Measurements from ENCODE around the gene NRIP3. TPM values are rescaled to one million over a fixed set of nuclear protein-coding genes. Genes with fewer than 3 reads are reported as not detected.

Gene NRIP3
- total and polyA plus RNA-seq, 3 donors from 2014 or later: 29.4 to 108 (median 55.1) TPM

GRCh38 chr11:9030601-9031000 is 26.8 kb upstream of the NRIP3 start:
- intact Hi-C loops (cut with DNase I; ENCODE audit: low total_unique reads): loop anchor here (10.0 kb wide), 1 partner anchor 54 kb away; no protein-coding TSS in a partner anchor
- H3K4me3 ChIP-seq: no peak overlapping the region
- H3K27ac ChIP-seq: no peak overlapping the region
- no peak for DNase-seq
- H3K36me3 ChIP-seq (ENCODE audit: low read depth, missing control alignments): no peaks in the 10 kb centered on the region
- no peaks in the 10 kb centered on the region for H3K27me3 ChIP-seq
- no peaks in the 10 kb centered on the region for H3K4me1 ChIP-seq
- WGBS, 2 donors: 73 to 91% methylated on average over 4 to 5 of the region's 5 CpGs
- H3K9me3 ChIP-seq: no peaks in the 10 kb centered on the region
- TF ChIP-seq POLR2A (IDR thresholded peaks at IDR 0.05) (no peak), CTCF (IDR thresholded peaks at IDR 0.05) (no peak)

GRCh38 chr11:9029422-9029821 is 25.6 kb upstream of the NRIP3 start:
- no peaks in the 10 kb centered on the region for H3K4me1 ChIP-seq
- intact Hi-C loops (cut with DNase I; ENCODE audit: low total_unique reads): no loop called here
- no peak overlapping the region for H3K4me3 ChIP-seq
- H3K36me3 ChIP-seq (ENCODE audit: low read depth, missing control alignments): no peaks in the 10 kb centered on the region
- WGBS, 2 donors: 71 to 72% methylated on average over 7 of the region's 7 CpGs
- H3K9me3 ChIP-seq: no peaks in the 10 kb centered on the region
- DNase-seq: no peak
- no peak overlapping the region for H3K27ac ChIP-seq
- TF ChIP-seq CTCF (IDR thresholded peaks at IDR 0.05): no peak
- TF ChIP-seq POLR2A (IDR thresholded peaks at IDR 0.05): no peak
- no peaks in the 10 kb centered on the region for H3K27me3 ChIP-seq

GRCh38 chr11:9028581-9028980 is 24.8 kb upstream of the NRIP3 start:
- Histone ChIP-seq H3K4me3 (no peak overlapping the region), H3K27me3 (no peaks in the 10 kb centered on the region), H3K9me3 (no peaks in the 10 kb centered on the region), H3K27ac (no peak overlapping the region), H3K4me1 (no peaks in the 10 kb centered on the region), H3K36me3 (ENCODE audit: low read depth, missing control alignments) (no peaks in the 10 kb centered on the region)
- no peak for TF ChIP-seq CTCF (IDR thresholded peaks at IDR 0.05)
- no peak for TF ChIP-seq POLR2A (IDR thresholded peaks at IDR 0.05)
- DNase-seq: no peak
- intact Hi-C loops (cut with DNase I; ENCODE audit: low total_unique reads): no loop called here
- WGBS, 2 donors: 77 to 79% methylated on average over 1 of the region's 1 CpG

GRCh38 chr11:9025101-9025850 is 21.5 kb upstream of the NRIP3 start:
- Histone ChIP-seq H3K27me3 (no peaks in the 10 kb centered on the region), H3K4me3 (no peak overlapping the region), H3K9me3 (no peaks in the 10 kb centered on the region), H3K27ac (no peak overlapping the region), H3K36me3 (ENCODE audit: low read depth, missing control alignments) (no peaks in the 10 kb centered on the region), H3K4me1 (no peaks in the 10 kb centered on the region)
- TF ChIP-seq CTCF (IDR thresholded peaks at IDR 0.05): no peak
- TF ChIP-seq POLR2A (IDR thresholded peaks at IDR 0.05): no peak
- DNase-seq: no peak
- 94 to 95% methylated on average over 9 of the region's 9 CpGs for WGBS, 2 donors
- intact Hi-C loops (cut with DNase I; ENCODE audit: low total_unique reads): no loop called here
